Fibroblast of skin of back (primary cell): ENCODE data around the gene TRIM46.

Experiments
- DNase-seq: peaks from one replicate; pipeline ENCODE4 v3.0.0-alpha.2; 2013

The TRIM46 gene

GRCh38 chr1:155172732-155173477 lies 744 bp upstream of the TRIM46 start, which contains the start of gene KRTCAP2:
Gene KRTCAP2 (minus strand): TSS chr1:155173304. CDS start chr1:155173224, 80 bp downstream.
- peak; percentile 95 for DNase-seq

- DNase-seq = peak; percentile 43
These were observed 953 bp downstream of the TRIM46 start for GRCh38 chr1:155174324-155175280.

GRCh38 chr1:155175281-155175926 lies 1.8 kb downstream of the TRIM46 start:
- no peak for DNase-seq

GRCh38 chr1:155175927-155176371 lies 2.3 kb downstream of the TRIM46 start:
- no peak for DNase-seq

- DNase-seq = peak; percentile 71
These were observed 3.0 kb downstream of the TRIM46 start for GRCh38 chr1:155176544-155177071.

- no peak for DNase-seq
These were observed 3.7 kb downstream of the TRIM46 start for GRCh38 chr1:155177192-155177917.

GRCh38 chr1:155177918-155178281 lies 4.3 kb downstream of the TRIM46 start:
- DNase-seq = no peak

GRCh38 chr1:155178441-155179111 lies 4.9 kb downstream of the TRIM46 start:
- no peak for DNase-seq

GRCh38 chr1:155179112-155180031 lies 5.7 kb downstream of the TRIM46 start:
- no peak for DNase-seq

GRCh38 chr1:155181371-155182051 lies 7.9 kb downstream of the TRIM46 start:
- DNase-seq = no peak

GRCh38 chr1:155182052-155182550 lies 8.5 kb downstream of the TRIM46 start:
- no peak for DNase-seq

GRCh38 chr1:155183775-155184221 lies 10.1 kb downstream of the TRIM46 start:
- DNase-seq = no peak

GRCh38 chr1:155184351-155184811 lies 10.7 kb downstream of the TRIM46 start:
- no peak for DNase-seq

- DNase-seq = no peak
These were observed 11.5 kb downstream of the TRIM46 start for GRCh38 chr1:155184835-155185782.

- DNase-seq = no peak
These were observed 12.1 kb downstream of the TRIM46 start for GRCh38 chr1:155185783-155186066.

GRCh38 chr1:155186067-155186793 lies 12.6 kb downstream of the TRIM46 start:
- no peak for DNase-seq

- no peak for DNase-seq
These were observed 13.3 kb downstream of the TRIM46 start for GRCh38 chr1:155186794-155187455.
